IMR-90 (cell line): ENCODE measurements around the gene MTA1. TPM values are rescaled to one million over a fixed set of nuclear protein-coding genes. Genes with fewer than 3 reads are reported as not detected.

Source experiments
- ATAC-seq: fragments of 200-7000 bp; cut with Tn5 transposase; 2 replicates; pipeline ENCODE4 v1.9.1; 2020; ENCODE audit warnings: low read depth, mild to moderate bottlenecking, moderate library complexity
- BruUV-seq: library from RNA; stranded (reverse); fragments of 400-500 nt; replicated peaks from 2 replicates; lab custom pipeline; 2021; lab: Mats Ljungman, UMichigan
- CTCF ChIA-PET: fragments of 300-600 bp; formaldehyde crosslinking; extraction: SDS; loops from one replicate; lab custom pipeline; 2021; ENCODE audit warnings: antibody characterized with exemption; lab: Yijun Ruan, JAX
- POLR2A ChIA-PET: fragments of 300-600 bp; sonication (Branson Sonifier 250); formaldehyde crosslinking; loops from one replicate; lab custom pipeline; 2022; ENCODE audit warnings: antibody characterized with exemption; ENCODE audit not compliant: unreplicated experiment; lab: Charles Lee
- DNase-seq: peaks from one replicate; pipeline ENCODE4 v3.0.0; 2013
- H2AFZ ChIP-seq: replicated peaks from 2 replicates; pipeline ENCODE3; 2013; ENCODE audit warnings: low read length, mild to moderate bottlenecking; ENCODE audit not compliant: poor library complexity
- H2AK5ac ChIP-seq: 2 replicates; pipeline ENCODE4 v1.6.1; 2013; ENCODE audit warnings: low read depth, low read length, inconsistent platforms
- H2AK9ac ChIP-seq: replicated peaks from 2 replicates; pipeline ENCODE3; 2013; ENCODE audit warnings: mild to moderate bottlenecking, low read depth, low read length, moderate library complexity; ENCODE audit not compliant: poor library complexity
- H2BK120ac ChIP-seq: 2 replicates; pipeline ENCODE4 v1.6.1; 2013; ENCODE audit warnings: low read depth, low read length, inconsistent platforms
- H2BK15ac ChIP-seq: 3 replicates; pipeline ENCODE4 v1.6.1; 2013; ENCODE audit warnings: low read depth, low read length, inconsistent platforms
- H2BK20ac ChIP-seq: 2 replicates; pipeline ENCODE4 v1.6.1; 2013; ENCODE audit warnings: low read depth, mild to moderate bottlenecking, inconsistent platforms, low read length, moderate library complexity
- H2BK5ac ChIP-seq: 2 replicates; pipeline ENCODE4 v1.6.1; 2013; ENCODE audit warnings: mild to moderate bottlenecking, low read depth, low read length, inconsistent platforms; ENCODE audit not compliant: poor library complexity, severe bottlenecking
- H3K14ac ChIP-seq: replicated peaks from 2 replicates; pipeline ENCODE4 v1.6.1; 2013; ENCODE audit warnings: low read depth, low read length, inconsistent platforms
- H3K18ac ChIP-seq: 2 replicates; pipeline ENCODE4 v1.6.1; 2013; ENCODE audit warnings: low read depth, low read length, control low read depth
- H3K23ac ChIP-seq: 2 replicates; pipeline ENCODE4 v1.6.1; 2013; ENCODE audit warnings: low read depth, low read length, inconsistent platforms
- H3K27ac ChIP-seq: 2 replicates; pipeline ENCODE4 v1.5.1; 2013; ENCODE audit warnings: mild to moderate bottlenecking, control low read depth, low read length; ENCODE audit not compliant: insufficient read depth
- H3K27me3 ChIP-seq: 2 replicates; pipeline ENCODE4 v1.6.1; 2013; ENCODE audit warnings: low read length; ENCODE audit not compliant: control insufficient read depth, insufficient read depth
- H3K36me3 ChIP-seq: 2 replicates; pipeline ENCODE4 v1.6.1; 2013; ENCODE audit warnings: low read length, mixed read lengths; ENCODE audit not compliant: control insufficient read depth, insufficient read depth
- H3K4ac ChIP-seq: 2 replicates; pipeline ENCODE4 v1.6.1; 2013; ENCODE audit warnings: low read depth, low read length, inconsistent platforms
- H3K4me1 ChIP-seq: 2 replicates; pipeline ENCODE4 v1.6.1; 2013; ENCODE audit warnings: low read length, mixed read lengths; ENCODE audit not compliant: control insufficient read depth, insufficient read depth
- H3K4me2 ChIP-seq: 2 replicates; pipeline ENCODE4 v1.6.1; 2013; ENCODE audit warnings: low read depth, mild to moderate bottlenecking, control low read depth, low read length, moderate library complexity
- H3K4me3 ChIP-seq: 2 replicates; pipeline ENCODE4 v1.5.1; 2013; ENCODE audit warnings: low read depth, mild to moderate bottlenecking, control low read depth, low read length, moderate library complexity; ENCODE audit not compliant: insufficient read depth
- H3K56ac ChIP-seq: 2 replicates; pipeline ENCODE4 v1.6.1; 2013; ENCODE audit warnings: low read length, inconsistent platforms; ENCODE audit not compliant: insufficient read depth; ENCODE audit errors: extremely low read depth
- H3K79me1 ChIP-seq, 2 experiments: 2 replicates each; pipeline ENCODE4 v1.6.1; 2013; ENCODE audit warnings: low read length in 2 of 2, inconsistent platforms in 1 of 2, low read depth in 1 of 2
- H3K9ac ChIP-seq: 2 replicates; pipeline ENCODE4 v1.6.1; 2013; ENCODE audit warnings: low read depth, low read length, control low read depth
- H3K9me1 ChIP-seq: 2 replicates; pipeline ENCODE4 v1.6.1; 2013; ENCODE audit warnings: low read length, inconsistent platforms; ENCODE audit not compliant: insufficient read depth
- H3K9me3 ChIP-seq: 2 replicates; pipeline ENCODE4 v1.6.1; 2013; ENCODE audit warnings: low read length; ENCODE audit not compliant: control insufficient read depth, insufficient read depth
- H4K20me1 ChIP-seq: 2 replicates; pipeline ENCODE4 v1.6.1; 2013; ENCODE audit warnings: low read length, inconsistent platforms; ENCODE audit not compliant: insufficient read depth
- H4K5ac ChIP-seq: 2 replicates; pipeline ENCODE4 v1.6.1; 2013; ENCODE audit warnings: mild to moderate bottlenecking, low read depth, low read length, control low read depth
- H4K8ac ChIP-seq, 2 experiments: 2 replicates each; pipeline ENCODE4 v1.6.1; 2013; ENCODE audit warnings: low read depth in 2 of 2, low read length in 2 of 2, control low read depth in 1 of 2, inconsistent platforms in 1 of 2
- H4K91ac ChIP-seq: 2 replicates; pipeline ENCODE4 v1.6.1; 2013; ENCODE audit warnings: low read depth, low read length, inconsistent platforms; ENCODE audit not compliant: insufficient read depth
- CEBPB ChIP-seq: IDR thresholded peaks from 2 replicates; pipeline ENCODE4 v1.6.1; 2012; ENCODE audit warnings: low read depth, low read length, improper control_type of control experiment
- MAFK ChIP-seq: IDR thresholded peaks from 2 replicates; pipeline ENCODE4 v1.6.1; 2012; ENCODE audit warnings: low read depth, low read length, improper control_type of control experiment
- MXI1 ChIP-seq: IDR thresholded peaks from 2 replicates; pipeline ENCODE4 v1.6.1; 2012; ENCODE audit warnings: low read depth, mild to moderate bottlenecking, low read length, moderate library complexity, borderline replicate concordance
- RAD21 ChIP-seq: IDR thresholded peaks from 2 replicates; pipeline ENCODE4 v1.6.1; 2012; ENCODE audit warnings: low read length, improper control_type of control experiment
- RCOR1 ChIP-seq: IDR thresholded peaks from 2 replicates; pipeline ENCODE4 v1.6.1; 2012; ENCODE audit warnings: mild to moderate bottlenecking, low read length, improper control_type of control experiment; ENCODE audit not compliant: insufficient replicate concordance
- RFX5 ChIP-seq: IDR thresholded peaks from 2 replicates; pipeline ENCODE4 v1.8.0; 2012; ENCODE audit warnings: low read depth, mild to moderate bottlenecking, low read length, moderate library complexity
- WGBS, 2 experiments: methylation state at CpG; one replicate each; pipeline versions ENCODE4 v1.1.5 to v1.1.7; 2013; ENCODE audit warnings: missing lambda C conversion rate in 2 of 2; ENCODE audit not compliant: insufficient read length in 1 of 2; ENCODE audit errors: extremely low coverage in 2 of 2; 5-methylcytosine and 5-hydroxymethylcytosine counted together
- dilution Hi-C: fragments of 300-500 bp; cut with HindIII; formaldehyde crosslinking; loops from one replicate; pipeline ENCODE4 v1.14.3; 2018; ENCODE audit warnings: low sequenced_read_pairs; ENCODE audit not compliant: unreplicated experiment
- in situ Hi-C: fragments of 300-500 bp; cut with MboI; formaldehyde crosslinking; loops from 3 replicates; pipeline ENCODE4 v1.14.3; 2019; ENCODE audit warnings: low sequenced_read_pairs, inconsistent platforms, mixed read lengths
- intact Hi-C: fragments of 100-400 bp; cut with micrococcal nuclease; formaldehyde crosslinking; loops from 2 replicates; pipeline ENCODE4 v1.10.0; 2022
- polyA plus RNA-seq, 3 experiments: library from polyadenylated mRNA; depleted of rRNA; stranded (reverse); fragments of >200 nt; gene quantifications; 2 replicates each; pipeline ENCODE4 v1.2.3, GENCODE V29; 2012; ENCODE audit warnings: low replicate concordance in 1 of 3
- total RNA-seq: library from RNA; depleted of rRNA; stranded (reverse); fragments of >200 nt; gene quantifications from 2 replicates; pipeline ENCODE4 v1.2.3, GENCODE V29; 2012

The MTA1 gene
- total and polyA plus RNA-seq, 2 of the 4 experiments (the other 2 are of a cell fraction) = 21.5 to 61.6 TPM

- Histone ChIP-seq H3K4me1 (no peaks in the 10 kb centered on the region), H4K5ac (no peak overlapping the region), H2BK120ac (no peak overlapping the region), H3K9me3 (no peaks in the 10 kb centered on the region), H4K8ac (no peak overlapping the region), H3K79me1 (no peaks in the 10 kb centered on the region), H3K14ac (no peak overlapping the region), H2AFZ (no peak overlapping the region), H4K91ac (no peak overlapping the region), H2BK5ac (no peak overlapping the region), H3K18ac (no peak overlapping the region), H3K9me1 (peaks cover 4% of the 10 kb centered on the region; the same call in 1 of the 2 replicates), H2AK9ac (peak overlapping the region; percentile 55), H3K9ac (no peak overlapping the region), H3K4ac (no peak overlapping the region), H3K36me3 (peaks cover 20% of the 10 kb centered on the region; the same call in 1 of the 2 replicates), H3K4me2 (no peak overlapping the region), H3K56ac (no peak overlapping the region), H3K27ac (no peak overlapping the region), H4K20me1 (no peaks in the 10 kb centered on the region), H2BK20ac (no peak overlapping the region), H3K4me3 (no peak overlapping the region), H3K23ac (no peak overlapping the region), H3K27me3 (no peaks in the 10 kb centered on the region), H2BK15ac (no peak overlapping the region), H2AK5ac (no peak overlapping the region)
- ATAC-seq = no peak
- BruUV-seq = no TSS peak
- POLR2A ChIA-PET = no interaction called here
- dilution Hi-C loops = no loop called here
- in situ Hi-C loops = no loop called here
- CTCF ChIA-PET = no interaction called here
- intact Hi-C loops = no loop called here
- TF ChIP-seq RCOR1 (no peak), RFX5 (no peak), CEBPB (no peak), RAD21 (no peak), MAFK (no peak), MXI1 (no peak)
- WGBS, 2 experiments = 92% methylated on average over 5 of the region's 14 CpGs; no CpG with 5 or more reads in 1 of the 2 experiments
- DNase-seq = no peak
Measured at GRCh38 chr14:105379946-105380345, 39.7 kb upstream of the MTA1 start.
